COLO668 (cell line): Measurements from ENCODE around the gene SORCS2.
"Not testable (repeated sequence)": the region's sequence is repeated elsewhere in the genome, so short reads cannot be mapped to it uniquely, and the experiment has no call there.

Source experiments
- DNase-seq: peaks from one replicate; lab custom pipeline; 2025; ENCODE audit not compliant: unreplicated experiment; lab: John Stamatoyannopoulos, UW

SORCS2 gene

DNA sequence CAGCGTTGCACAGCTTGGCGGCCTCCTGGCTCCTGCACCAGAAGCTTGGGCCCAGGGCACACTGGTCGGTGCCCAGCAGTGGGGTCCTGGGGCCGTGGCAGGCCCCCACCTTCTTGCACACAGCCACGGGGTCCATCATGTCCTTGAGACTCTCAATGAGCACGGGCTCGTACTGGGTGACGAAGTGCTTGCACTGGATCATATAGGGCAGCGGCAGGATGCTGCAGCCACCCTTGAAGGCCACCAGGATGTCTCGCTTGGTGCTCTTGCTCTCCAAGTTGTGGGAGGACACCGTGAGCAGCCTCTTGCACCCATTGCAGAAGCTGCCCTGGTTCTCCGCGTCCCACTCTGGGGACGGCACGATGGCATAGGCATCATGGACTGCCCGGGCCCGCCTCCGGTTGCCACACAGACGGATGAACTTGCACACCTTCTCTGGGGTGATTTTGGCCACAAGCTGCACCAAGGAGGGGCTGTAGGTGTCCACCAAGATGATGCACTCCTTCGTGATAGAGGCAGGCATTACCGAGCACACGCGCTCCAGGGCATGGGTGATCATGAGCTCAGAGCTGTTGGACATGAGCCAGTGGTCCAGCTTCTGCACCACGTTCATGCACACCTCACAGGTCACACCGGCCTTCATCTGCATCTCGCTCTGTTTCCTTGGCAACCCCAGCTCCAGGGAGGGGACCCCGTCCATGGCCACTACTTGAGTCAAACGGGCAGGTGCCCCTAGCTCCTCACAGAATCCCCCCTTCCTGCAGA, 241.2 kb downstream of the SORCS2 start:
- DNase-seq: no peak

- no peak for DNase-seq
Measured at GRCh38 chr4:7434141-7434765, 241.9 kb downstream of the SORCS2 start.

DNA sequence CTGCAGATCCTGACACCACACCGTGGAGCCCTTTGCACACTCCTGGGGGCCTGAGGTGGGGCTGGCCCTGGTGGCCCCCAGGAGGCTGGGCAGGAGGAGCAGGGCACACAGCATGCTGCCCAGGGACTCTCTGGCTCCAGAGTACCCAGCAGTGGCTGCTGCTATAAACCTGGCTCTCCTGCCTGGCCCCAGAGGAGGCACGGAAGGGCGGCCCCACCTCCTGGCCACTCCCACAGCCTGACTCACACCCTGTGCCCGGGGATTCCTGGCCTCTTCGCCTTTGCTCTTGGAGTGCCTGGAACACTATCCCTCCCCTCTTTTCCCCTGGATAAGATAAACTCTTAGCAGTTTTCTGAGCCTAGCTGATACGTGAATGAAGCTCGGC, 242.4 kb downstream of the SORCS2 start, which contains the start of gene PSAPL1:
Gene PSAPL1 (minus strand): TSS at position 165 of the 385 bp plus-strand sequence. CDS start 51 bp downstream, at position 114.
- no peak for DNase-seq

GRCh38 chr4:7435471-7436061, 243.2 kb downstream of the SORCS2 start:
- no peak for DNase-seq

GRCh38 chr4:7436256-7436655, 243.9 kb downstream of the SORCS2 start:
- DNase-seq: no peak

GRCh38 chr4:7439699-7440098, 247.4 kb downstream of the SORCS2 start:
- DNase-seq: no peak

DNA sequence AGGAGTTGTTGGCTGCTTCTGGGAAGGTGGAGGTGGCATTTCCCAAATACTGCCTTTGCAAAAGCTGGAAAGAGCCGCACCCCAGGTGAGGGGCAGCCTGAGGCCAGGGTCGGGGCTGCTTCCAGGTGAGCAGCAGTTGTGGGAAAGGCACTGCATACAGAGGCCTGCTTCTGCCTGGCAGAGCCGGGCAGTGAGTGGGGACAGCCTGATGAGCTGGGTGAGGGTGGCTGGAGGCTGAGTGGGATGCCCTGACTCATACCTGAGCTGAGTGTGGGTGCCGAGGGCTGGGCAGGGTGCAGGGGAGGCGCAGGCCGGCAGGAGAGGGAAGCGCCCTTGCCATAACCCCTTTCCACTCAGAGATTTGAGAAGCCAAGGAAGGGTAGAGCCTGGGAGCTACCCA, 248.9 kb downstream of the SORCS2 start:
- no peak for DNase-seq

- no peak for DNase-seq
Measured at GRCh38 chr4:7442574-7443162, 250.3 kb downstream of the SORCS2 start.

DNA sequence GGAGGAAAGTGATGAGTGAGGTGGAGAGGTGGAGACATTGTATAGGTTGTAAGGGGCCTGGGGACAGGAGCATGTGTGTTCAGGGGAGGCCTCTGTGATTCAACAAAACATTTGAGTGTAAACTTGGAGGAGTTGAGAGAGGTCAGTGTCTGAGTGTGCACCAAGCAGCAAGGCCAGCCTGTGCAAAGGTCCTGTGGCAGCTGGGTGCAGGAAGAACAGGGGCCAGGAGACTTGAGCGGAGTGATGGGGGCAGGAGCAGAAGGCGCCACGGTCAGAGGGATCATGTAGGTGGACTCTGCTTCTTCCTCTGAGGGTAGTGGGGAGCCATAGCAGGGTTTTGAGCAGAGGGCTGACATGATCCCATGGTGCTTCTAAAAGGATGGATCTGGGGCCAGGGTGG, 252.0 kb downstream of the SORCS2 start:
- DNase-seq: no peak

- DNase-seq: no peak
Measured at GRCh38 chr4:7444731-7445130, 252.4 kb downstream of the SORCS2 start.

- no peak for DNase-seq
Measured at GRCh38 chr4:7447236-7447635, 254.9 kb downstream of the SORCS2 start.

DNA sequence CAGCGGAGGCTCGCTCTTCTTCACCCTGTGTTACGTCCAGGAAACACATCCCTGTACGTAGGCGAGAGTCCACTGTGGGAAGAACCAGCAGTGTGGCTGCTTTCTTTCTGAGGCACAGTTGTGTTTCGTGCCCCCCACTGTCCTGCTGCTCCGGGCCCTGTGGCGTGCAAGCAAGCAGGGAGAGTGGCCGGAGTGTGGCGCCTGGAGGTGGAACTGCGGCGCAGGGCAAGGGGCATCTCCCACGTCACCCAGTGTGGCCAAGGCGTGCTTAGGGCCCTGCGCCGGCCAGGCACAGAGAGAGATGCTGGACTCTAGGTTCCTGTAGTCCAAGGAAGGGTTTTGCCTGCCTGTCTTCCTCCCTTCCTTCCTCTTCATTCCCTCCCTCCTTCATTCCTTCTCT, 255.7 kb downstream of the SORCS2 start:
- no peak for DNase-seq

- DNase-seq: no peak
Measured at GRCh38 chr4:7450775-7451433, 258.6 kb downstream of the SORCS2 start.

DNA sequence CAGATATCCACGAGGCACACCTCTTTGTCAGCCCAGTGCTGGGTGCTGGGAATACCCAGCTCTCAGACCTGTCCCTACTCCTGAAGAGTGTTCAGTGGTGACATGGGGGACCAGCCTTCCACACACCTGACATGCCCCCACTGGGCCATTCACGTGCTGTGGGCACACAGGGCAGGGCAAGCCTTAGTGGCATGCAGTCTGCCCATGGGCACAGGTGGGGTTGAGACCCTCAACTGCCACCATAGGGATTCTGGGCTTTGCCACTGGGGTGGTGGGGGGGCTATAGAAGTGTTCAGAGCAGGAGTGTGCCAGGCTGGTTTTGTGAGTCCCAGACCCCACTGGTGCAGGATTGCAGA, 259.1 kb downstream of the SORCS2 start:
- no peak for DNase-seq

- DNase-seq: no peak
Measured at GRCh38 chr4:7451800-7452199, 259.5 kb downstream of the SORCS2 start.

DNA sequence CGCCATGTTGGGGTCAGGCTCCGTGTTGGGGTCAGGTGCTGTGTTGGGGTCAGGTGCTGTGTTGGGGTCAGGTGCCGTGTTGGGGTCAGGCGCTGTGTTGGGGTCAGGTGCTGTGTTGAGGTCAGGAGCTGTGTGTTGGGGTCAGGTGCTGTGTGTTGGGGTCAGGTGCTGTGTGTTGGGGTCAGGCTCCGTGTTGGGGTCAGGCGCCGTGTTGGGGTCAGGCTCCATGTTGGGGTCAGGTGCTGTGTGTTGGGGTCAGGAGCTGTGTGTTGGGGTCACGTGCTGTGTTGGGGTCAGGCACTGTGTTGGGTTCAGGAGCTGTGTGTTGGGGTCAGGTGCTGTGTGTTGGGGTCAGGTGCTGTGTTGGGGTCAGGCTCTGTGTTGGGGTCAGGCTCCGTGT, 260.5 kb downstream of the SORCS2 start:
- DNase-seq: not testable (repeated sequence)

DNA sequence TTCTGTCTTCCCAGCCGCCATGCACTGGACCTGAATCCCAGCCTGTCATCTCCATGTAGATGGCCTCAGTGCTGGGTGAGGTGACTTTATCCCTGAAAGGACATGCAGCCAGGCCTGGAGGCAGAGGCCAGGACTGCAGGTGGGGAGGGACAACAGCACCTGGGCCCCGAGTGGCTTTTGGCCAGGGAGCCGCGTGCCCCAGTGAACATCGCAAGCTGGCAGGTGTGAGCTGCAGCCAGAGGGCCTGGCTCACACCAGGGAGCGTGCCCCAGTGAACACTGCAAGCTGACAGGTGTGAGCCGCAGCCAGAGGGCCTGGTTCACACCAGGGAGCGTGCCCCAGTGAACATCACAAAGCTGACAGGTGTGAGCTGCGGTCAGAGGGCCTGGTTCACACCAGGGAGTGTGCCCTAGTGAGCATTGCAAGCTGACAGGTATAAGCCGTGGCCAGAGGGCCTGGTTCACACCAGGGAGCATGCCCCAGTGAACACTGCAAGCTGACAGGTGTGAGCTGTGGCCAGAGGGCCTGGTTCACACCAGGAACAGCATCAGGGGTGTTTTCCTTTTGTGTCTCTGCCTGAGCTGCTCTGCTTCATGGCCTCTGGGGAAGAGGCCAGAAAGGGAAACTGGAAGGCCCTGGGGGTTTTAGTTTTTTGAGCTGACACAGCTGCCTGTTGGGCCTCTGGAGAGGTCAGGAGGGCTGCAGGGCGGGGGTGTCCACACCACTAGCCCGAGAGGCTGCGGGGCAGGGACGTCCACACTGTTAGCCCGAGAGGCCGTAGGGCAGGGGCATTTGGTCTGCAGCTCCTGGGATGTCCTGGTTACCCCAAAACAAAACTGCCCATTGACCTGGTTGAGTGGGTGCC, 265.1 kb downstream of the SORCS2 start:
- DNase-seq: no peak

DNA sequence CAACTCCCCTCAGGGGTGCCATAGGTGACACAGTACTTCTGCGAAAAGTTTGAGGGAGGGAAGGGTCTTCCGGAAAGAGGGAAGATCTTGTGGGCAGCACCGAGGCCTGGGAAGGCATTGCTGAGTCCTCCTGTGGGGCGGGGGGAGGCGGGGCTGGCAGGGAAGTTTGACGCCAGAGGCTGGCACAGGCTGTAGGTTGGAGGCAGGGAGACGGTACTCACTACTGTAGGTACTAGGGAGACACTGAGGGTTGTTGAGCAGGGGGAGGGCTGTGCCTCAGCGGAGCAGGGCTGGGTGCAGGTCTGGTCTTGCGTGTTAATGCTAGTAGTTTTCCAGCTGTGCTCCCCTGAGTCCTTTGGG, 265.7 kb downstream of the SORCS2 start:
- no peak for DNase-seq

DNA sequence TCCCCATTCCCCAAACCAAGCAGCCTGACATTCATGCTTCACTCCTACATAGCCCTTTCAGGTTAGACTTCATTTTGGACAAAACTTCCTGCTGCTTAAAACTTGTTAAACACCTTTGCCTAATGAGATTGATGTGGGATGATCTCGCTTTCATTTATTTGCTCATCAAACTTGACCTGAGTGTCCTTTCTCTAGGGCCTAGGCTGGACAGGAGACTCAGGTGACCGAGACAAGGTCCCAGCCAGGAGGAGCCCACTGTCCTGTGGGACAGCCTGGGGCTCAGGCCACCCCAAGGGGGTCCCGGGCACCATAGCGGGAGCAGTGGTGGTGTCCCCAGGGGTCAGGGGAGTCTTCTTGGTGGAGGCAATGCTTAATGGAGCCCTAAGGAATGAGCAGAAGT, 266.1 kb downstream of the SORCS2 start:
- DNase-seq: no peak

DNA sequence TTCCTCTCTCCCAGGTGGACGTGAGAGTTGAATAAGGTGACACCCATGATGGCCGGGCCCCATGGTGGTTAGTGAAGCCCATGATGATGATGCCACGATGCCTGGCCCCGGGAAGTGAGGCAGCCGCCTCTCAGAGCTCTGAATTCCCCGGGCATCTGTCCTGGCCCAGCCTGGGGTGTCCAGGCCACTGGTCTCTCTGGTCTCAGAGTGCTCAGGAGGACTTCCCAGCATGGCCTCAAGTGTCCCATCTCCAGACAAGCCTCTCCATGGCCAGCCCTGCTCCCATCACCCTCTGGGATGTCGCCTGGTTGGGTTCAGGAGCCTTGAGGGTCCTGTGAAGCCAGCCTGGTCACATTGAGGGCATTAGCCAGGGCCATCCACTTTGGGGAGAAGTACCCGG, 267.1 kb downstream of the SORCS2 start:
- no peak for DNase-seq

DNA sequence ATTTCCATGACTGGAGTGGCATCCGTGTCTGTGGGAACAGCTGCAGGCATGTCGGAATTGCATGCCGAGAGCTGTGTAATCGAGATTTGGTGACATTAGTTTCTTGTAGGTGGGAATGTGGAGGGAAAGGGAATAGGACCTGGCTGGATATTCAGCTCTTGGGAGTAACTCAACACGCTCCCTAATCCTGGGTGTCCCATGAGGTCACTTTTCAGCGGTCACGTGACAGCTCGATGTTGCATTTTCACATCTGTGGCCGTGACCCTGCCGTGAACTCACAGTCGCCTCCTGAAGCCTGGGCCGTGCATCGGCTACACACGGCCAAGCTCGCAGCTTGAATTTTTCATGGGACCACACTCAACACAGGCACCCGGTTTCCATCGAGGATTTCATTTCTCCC, 268.2 kb downstream of the SORCS2 start:
- no peak for DNase-seq
